Forelimb muscle (tissue), 1 donor: ENCODE data around the gene PTPRF. TPM values are rescaled to one million over a fixed set of nuclear protein-coding genes. Genes with fewer than 3 reads are reported as not detected.

Experiments used
- DNase-seq: peaks from one replicate; pipeline ENCODE4 v3.0.0-alpha.2; 2013; ENCODE audit warnings: low read depth
- polyA plus RNA-seq: library from polyadenylated mRNA; unstranded; fragments of 120-200 nt; gene quantifications from one replicate; pipeline ENCODE4 v1.2.1, GENCODE V29; 2013; ENCODE audit not compliant: insufficient read length

Gene PTPRF
- polyA plus RNA-seq, 1 donor = 10.4 TPM

DNA sequence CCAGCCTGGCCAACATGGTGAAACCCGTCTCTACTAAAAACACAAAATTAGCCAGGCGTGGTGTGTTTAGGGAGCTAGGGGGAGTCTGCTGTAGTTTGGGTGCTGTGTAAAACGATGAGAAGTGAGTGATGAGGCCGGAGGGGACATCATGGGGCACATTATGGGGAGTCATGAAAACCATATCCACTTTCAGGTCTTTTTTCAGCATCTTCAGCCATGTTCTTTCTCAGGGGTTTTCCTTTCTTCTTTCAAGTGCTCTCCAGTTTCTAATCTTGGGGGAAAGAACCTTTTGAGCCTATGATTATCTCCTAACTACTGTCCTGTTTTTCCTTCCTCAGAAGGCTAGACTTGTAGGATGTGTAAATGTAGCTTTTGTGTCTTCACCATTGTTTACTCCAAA is 133.7 kb downstream of the PTPRF start:
- DNase-seq = no peak

- DNase-seq = no peak
Measured at GRCh38 chr1:43666608-43667007, 135.9 kb downstream of the PTPRF start.

GRCh38 chr1:43668956-43669355 is 138.3 kb downstream of the PTPRF start:
- no peak for DNase-seq

- DNase-seq = no peak
Measured at GRCh38 chr1:43669878-43670277, 139.2 kb downstream of the PTPRF start.

GRCh38 chr1:43671193-43671592 is 140.5 kb downstream of the PTPRF start:
- DNase-seq = no peak

DNA sequence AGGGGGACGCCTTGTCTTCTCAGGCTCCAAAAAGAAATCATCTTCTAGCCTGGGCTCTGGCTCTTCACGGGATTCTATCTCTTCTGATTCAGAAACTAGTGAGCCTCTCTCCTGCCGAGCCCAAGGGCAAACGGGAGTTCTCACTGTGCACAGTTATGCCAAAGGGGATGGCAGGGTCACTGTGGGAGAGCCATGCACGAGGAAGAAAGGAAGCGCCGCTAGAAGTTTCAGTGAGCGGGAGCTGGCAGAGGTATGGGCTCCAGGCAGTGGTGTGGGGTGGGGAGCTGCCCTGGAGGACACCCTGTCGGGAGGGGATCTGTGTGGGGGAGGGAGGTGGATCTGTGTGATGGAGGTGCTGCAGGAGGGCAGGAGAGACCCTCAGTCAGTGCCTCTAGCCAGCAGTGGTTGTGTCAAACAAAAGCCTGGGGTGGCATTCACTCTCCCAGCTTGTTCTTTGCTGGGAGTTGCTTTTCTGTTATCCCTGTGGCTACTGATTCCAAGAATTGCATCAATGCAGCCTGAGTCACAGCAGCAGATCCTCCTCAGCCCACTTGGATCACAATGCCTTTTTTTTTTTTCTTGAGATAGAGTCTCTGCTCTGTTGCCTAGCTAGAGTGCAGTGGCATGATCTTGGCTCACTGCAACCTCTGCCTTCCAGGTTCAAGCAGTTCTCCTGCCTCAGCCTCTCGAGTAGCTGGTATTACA is 141.1 kb downstream of the PTPRF start:
- DNase-seq = no peak

GRCh38 chr1:43673261-43673660 is 142.6 kb downstream of the PTPRF start:
- DNase-seq = no peak

Other genes starting within 250 kb of the PTPRF start
- gene C1orf210, start 245.3 kb upstream of the PTPRF start, polyA plus RNA-seq = not detected
- 42.5 TPM for gene TIE1, start 229.9 kb upstream of the PTPRF start, polyA plus RNA-seq
- gene MPL, start 193.1 kb upstream of the PTPRF start, polyA plus RNA-seq = 0.22 TPM
- gene CDC20, start 171.9 kb upstream of the PTPRF start, polyA plus RNA-seq = 14.3 TPM
- 30.1 TPM for gene ELOVL1, start 162.9 kb upstream of the PTPRF start, polyA plus RNA-seq
- gene MED8, start 141.1 kb upstream of the PTPRF start, polyA plus RNA-seq = 20.0 TPM
- gene SZT2, start 141.0 kb upstream of the PTPRF start, polyA plus RNA-seq = 14.5 TPM
- gene HYI, start 77.0 kb upstream of the PTPRF start, polyA plus RNA-seq = 18.3 TPM
- gene KDM4A, start 119.3 kb downstream of the PTPRF start, polyA plus RNA-seq = 20.1 TPM
- gene ST3GAL3, start 176.7 kb downstream of the PTPRF start, polyA plus RNA-seq = 32.6 TPM